Loucy (cell line): ENCODE data around the gene CHCHD6.

Source experiments
- EZH2phosphoT487 ChIP-seq: fragments of 200-600 bp; IDR thresholded peaks from 2 replicates; pipeline ENCODE4 v1.6.1; 2018; ENCODE audit warnings: antibody characterized with exemption, mild to moderate bottlenecking, moderate library complexity, borderline replicate concordance
- TF ChIP-seq, protein P1 (sequence below): fragments of 200-600 bp; sonication (generic); conservative IDR thresholded peaks from 2 replicates; pipeline ENCODE4 v1.5.1; 2014; ENCODE audit warnings: mild to moderate bottlenecking, antibody characterized with exemption, low read length

DNA sequence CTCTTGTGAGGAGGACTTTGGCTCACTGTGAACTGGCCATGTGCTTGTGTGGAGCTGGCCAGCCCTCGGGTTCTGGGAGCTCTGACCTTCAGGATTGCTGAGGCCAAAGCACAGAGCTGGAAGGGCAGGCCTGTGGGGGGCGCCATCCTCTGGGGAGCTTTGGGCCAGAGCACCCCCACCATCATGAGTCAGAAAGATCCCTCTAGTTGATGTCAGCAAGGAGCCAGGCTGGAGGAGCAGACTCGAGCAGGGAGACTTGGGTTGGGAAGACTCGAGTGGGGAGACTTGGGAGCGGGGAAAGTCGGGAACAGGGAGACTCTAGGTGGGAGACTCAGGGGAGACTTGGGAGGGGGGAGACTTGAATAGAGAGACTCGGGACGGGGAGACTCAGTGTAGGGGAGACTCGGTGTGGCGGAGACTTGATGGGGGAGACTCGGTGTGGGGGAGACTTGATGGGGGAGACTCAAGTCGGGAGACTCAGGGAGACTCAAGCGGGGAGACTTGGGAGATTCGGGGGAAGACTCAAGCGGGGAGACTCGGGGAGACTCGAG, 241.2 kb downstream of the CHCHD6 start:
- TF ChIP-seq, protein P1, sequence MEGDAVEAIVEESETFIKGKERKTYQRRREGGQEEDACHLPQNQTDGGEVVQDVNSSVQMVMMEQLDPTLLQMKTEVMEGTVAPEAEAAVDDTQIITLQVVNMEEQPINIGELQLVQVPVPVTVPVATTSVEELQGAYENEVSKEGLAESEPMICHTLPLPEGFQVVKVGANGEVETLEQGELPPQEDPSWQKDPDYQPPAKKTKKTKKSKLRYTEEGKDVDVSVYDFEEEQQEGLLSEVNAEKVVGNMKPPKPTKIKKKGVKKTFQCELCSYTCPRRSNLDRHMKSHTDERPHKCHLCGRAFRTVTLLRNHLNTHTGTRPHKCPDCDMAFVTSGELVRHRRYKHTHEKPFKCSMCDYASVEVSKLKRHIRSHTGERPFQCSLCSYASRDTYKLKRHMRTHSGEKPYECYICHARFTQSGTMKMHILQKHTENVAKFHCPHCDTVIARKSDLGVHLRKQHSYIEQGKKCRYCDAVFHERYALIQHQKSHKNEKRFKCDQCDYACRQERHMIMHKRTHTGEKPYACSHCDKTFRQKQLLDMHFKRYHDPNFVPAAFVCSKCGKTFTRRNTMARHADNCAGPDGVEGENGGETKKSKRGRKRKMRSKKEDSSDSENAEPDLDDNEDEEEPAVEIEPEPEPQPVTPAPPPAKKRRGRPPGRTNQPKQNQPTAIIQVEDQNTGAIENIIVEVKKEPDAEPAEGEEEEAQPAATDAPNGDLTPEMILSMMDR: peak; percentile 36
- no peak for TF ChIP-seq EZH2phosphoT487
